HCT116 (cell line): ENCODE data around the gene SMARCA4. TPM values are rescaled to one million over a fixed set of nuclear protein-coding genes. Genes with fewer than 3 reads are reported as not detected.
A peak's percentile ranks its signal among the peaks of the same experiment; 100 is the strongest.

ENCODE experiments used
- ATAC-seq: fragments of 200-7000 bp; cut with Tn5 transposase; 2 replicates; pipeline ENCODE4 v1.9.1; 2020; ENCODE audit warnings: mild to moderate bottlenecking, moderate library complexity
- BruUV-seq: library from RNA; stranded (reverse); fragments of 400-500 nt; replicated peaks from 2 replicates; lab custom pipeline; 2021; lab: Mats Ljungman, UMichigan
- CTCF ChIA-PET: fragments of 300-600 bp; sonication (Branson Sonifier 250); formaldehyde crosslinking; loops from one replicate; lab custom pipeline; 2021; ENCODE audit warnings: antibody characterized with exemption; lab: Charles Lee
- POLR2A ChIA-PET: fragments of 300-600, 350-600 bp; sonication (Branson Sonifier 250); formaldehyde crosslinking; loops from one replicate; lab custom pipeline; 2021; ENCODE audit warnings: antibody characterized with exemption; lab: Charles Lee
- RAD21 ChIA-PET, 2 experiments: fragments of 300-600 bp; sonication (Branson Sonifier 250); formaldehyde crosslinking; loops; one replicate each; lab custom pipeline; 2023; ENCODE audit warnings: low total read pairs in 2 of 2; ENCODE audit not compliant: uncharacterized antibody in 2 of 2, unreplicated experiment in 2 of 2, low non-redundant PET in 1 of 2; lab: Charles Lee
- DNase-seq: peaks from one replicate; pipeline ENCODE4 v3.0.0-alpha.2; 2010; ENCODE audit warnings: low read depth, low spot score
- H2AFZ ChIP-seq: fragments of 200-600 bp; shearing (Covaris generic), sonication (generic); 2 replicates; pipeline ENCODE4 v1.6.1; 2017; ENCODE audit warnings: low read depth, mixed run types, mixed read lengths, antibody characterized with exemption, low read length; ENCODE audit not compliant: poor library complexity, severe bottlenecking
- H3K27ac ChIP-seq: 2 replicates; pipeline ENCODE4 v1.5.1; 2012; ENCODE audit warnings: low read depth, low read length
- H3K27me3 ChIP-seq: fragments of 200-600 bp; sonication (generic); 2 replicates; pipeline ENCODE4 v1.6.1; 2016; ENCODE audit warnings: mixed run types, low read length, mixed read lengths; ENCODE audit not compliant: insufficient read depth
- H3K36me3 ChIP-seq, 2 experiments: fragments of 200-500 bp in 1 of 2; fragments of 200-600 bp in 1 of 2; sonication (Bioruptor generic) in 1 of 2; sonication (generic) in 1 of 2; 2 replicates each; pipeline versions ENCODE4 v1.5.1 to v1.6.1; 2014 to 2016; ENCODE audit warnings: low read length in 2 of 2, inconsistent platforms in 1 of 2, mixed read lengths in 1 of 2, mixed run types in 1 of 2; ENCODE audit not compliant: insufficient read depth in 2 of 2, control insufficient read depth in 1 of 2
- H3K4me1 ChIP-seq, 2 experiments: fragments of 200-600 bp in 1 of 2; sonication (generic) in 1 of 2; 2 replicates each; pipeline versions ENCODE4 v1.5.1 to v1.6.1; 2012 to 2017; ENCODE audit warnings: low read length in 2 of 2, inconsistent platforms in 1 of 2, mild to moderate bottlenecking in 1 of 2, mixed read lengths in 1 of 2, mixed run types in 1 of 2, moderate library complexity in 1 of 2; ENCODE audit not compliant: insufficient read depth in 2 of 2, control insufficient read depth in 1 of 2
- H3K4me2 ChIP-seq: fragments of 200-600 bp; sonication (generic); 2 replicates; pipeline ENCODE4 v1.6.1; 2017; ENCODE audit warnings: mixed run types, low read length, mixed read lengths
- H3K4me3 ChIP-seq, 2 experiments: fragments of 200-600 bp in 1 of 2; sonication (generic) in 1 of 2; replicated peaks in 1 of 2; 2 replicates each; pipeline ENCODE4 v1.5.1; 2011 to 2016; ENCODE audit warnings: low read length in 2 of 2, control low read depth in 1 of 2, low read depth in 1 of 2, mild to moderate bottlenecking in 1 of 2, mixed read lengths in 1 of 2, mixed run types in 1 of 2
- H3K79me2 ChIP-seq: fragments of 200-600 bp; sonication (generic); 2 replicates; pipeline ENCODE4 v1.6.1; 2017; ENCODE audit warnings: mild to moderate bottlenecking, mixed run types, low read length, moderate library complexity, mixed read lengths; ENCODE audit not compliant: insufficient read depth
- H3K9ac ChIP-seq: fragments of 200-600 bp; sonication (generic); 2 replicates; pipeline ENCODE4 v1.6.1; 2016; ENCODE audit warnings: low read length, mixed read lengths
- H3K9me2 ChIP-seq: fragments of 200-600 bp; sonication (generic), shearing (Covaris generic); 2 replicates; pipeline ENCODE4 v1.6.1; 2017; ENCODE audit warnings: mixed run types, mild to moderate bottlenecking, moderate library complexity; ENCODE audit not compliant: insufficient read depth
- H3K9me3 ChIP-seq, 2 experiments: fragments of 200-500 bp in 1 of 2; fragments of 200-600 bp in 1 of 2; sonication (Bioruptor generic) in 1 of 2; sonication (generic) in 1 of 2; 2 replicates each; pipeline ENCODE4 v1.6.1; 2014 to 2017; ENCODE audit warnings: low read length in 2 of 2, mixed read lengths in 2 of 2, inconsistent platforms in 1 of 2, low read depth in 1 of 2, mild to moderate bottlenecking in 1 of 2, mixed run types in 1 of 2, moderate library complexity in 1 of 2; ENCODE audit not compliant: control insufficient read depth in 1 of 2, insufficient read depth in 1 of 2
- H4K20me1 ChIP-seq: fragments of 200-600 bp; sonication (generic), shearing (Covaris generic); 2 replicates; pipeline ENCODE4 v1.6.1; 2017; ENCODE audit warnings: mixed run types, mild to moderate bottlenecking, moderate library complexity; ENCODE audit not compliant: insufficient read depth
- ATF3 ChIP-seq: IDR thresholded peaks from 2 replicates; pipeline ENCODE4 v1.6.1; 2012
- CBX3 ChIP-seq: IDR thresholded peaks from 2 replicates; pipeline ENCODE4 v1.6.1; 2012; ENCODE audit warnings: low read depth
- CEBPB ChIP-seq: IDR thresholded peaks from 2 replicates; pipeline ENCODE4 v1.6.1; 2012; ENCODE audit warnings: low read depth
- CTCF ChIP-seq, 3 experiments: fragments of 200-600 bp in 1 of 3; sonication (generic) in 1 of 3; IDR thresholded peaks in 2 of 3; conservative IDR thresholded peaks in 1 of 3; 2 replicates each; pipeline ENCODE4 v1.5.1; 2012 to 2017; ENCODE audit warnings: low read depth in 2 of 3, low read length in 2 of 3, antibody characterized with exemption in 1 of 3, borderline replicate concordance in 1 of 3, control low read depth in 1 of 3, mild to moderate bottlenecking in 1 of 3, mixed read lengths in 1 of 3, mixed run types in 1 of 3, moderate library complexity in 1 of 3; ENCODE audit not compliant: insufficient read depth in 1 of 3
- EGR1 ChIP-seq: IDR thresholded peaks from 2 replicates; pipeline ENCODE4 v1.6.1; 2012; ENCODE audit warnings: low read depth
- JUND ChIP-seq: IDR thresholded peaks from 2 replicates; pipeline ENCODE4 v1.6.1; 2012
- POLR2AphosphoS5 ChIP-seq: IDR thresholded peaks from 2 replicates; pipeline ENCODE4 v1.6.1; 2011; ENCODE audit warnings: mild to moderate bottlenecking, low read depth, low read length, moderate library complexity
- SIN3A ChIP-seq: IDR thresholded peaks from 2 replicates; pipeline ENCODE4 v1.6.1; 2012; ENCODE audit warnings: low read depth
- intact Hi-C: fragments of 100-400 bp; cut with micrococcal nuclease; formaldehyde crosslinking; loops from 2 replicates; pipeline ENCODE4 v1.10.0; 2022
- total RNA-seq: library from RNA; stranded (reverse); gene quantifications from one replicate; pipeline ENCODE4 v1.2.1, GENCODE V29; 2021; ENCODE audit not compliant: unreplicated experiment

The SMARCA4 gene
- total RNA-seq, 1 experiment from 2014 or later, result 116 TPM

GRCh38 chr19:11091703-11092153, 130.9 kb downstream of the SMARCA4 start (continued):
- TF ChIP-seq CTCF (IDR thresholded peaks at IDR 0.05 in 2 of 3, conservative IDR thresholded peaks at IDR 0.05 in 1 of 3; ENCODE audit: borderline replicate concordance in 1 of 3, insufficient read depth in 1 of 3, low read depth in 2 of 3, low read length in 2 of 3), result no peak
- no peak; the same call in 1 of the 2 replicates for TF ChIP-seq CEBPB
- peak; percentile 84 for TF ChIP-seq JUND

GRCh38 chr19:11092181-11092538, 131.3 kb downstream of the SMARCA4 start:
- POLR2A ChIA-PET, result no interaction called here
- no peaks in the 10 kb centered on the region for H3K27me3 ChIP-seq
- H3K9me2 ChIP-seq, result no peaks in the 10 kb centered on the region
- peak overlapping the region; percentile 91 for H3K27ac ChIP-seq
- TF ChIP-seq POLR2AphosphoS5 (0 out of 2 replicates have a peak, but pooled peaks have one; percentile 1), CBX3 (no peak; the same call in 1 of the 2 replicates), CEBPB (no peak), ATF3 (no peak), SIN3A (no peak), EGR1 (no peak)
- TF ChIP-seq, all 23 proteins: peak for 1
- ChIA-PET RAD21 (no interaction called here), CTCF (interaction anchor here (1.0 kb wide), 1 partner anchor 56 kb away, joined by 4 read pairs; no protein-coding TSS in a partner anchor)
- peaks cover 4 to 27% of the 10 kb centered on the region in 2 experiments; a peak in 2 of 4 replicates for H3K36me3 ChIP-seq
- no peaks in the 10 kb centered on the region for H3K9me3 ChIP-seq
- H3K9ac ChIP-seq, result peak overlapping the region; percentile 99
- no peak overlapping the region for H2AFZ ChIP-seq
- no peak for ATAC-seq
- intact Hi-C loops, result no loop called here
- DNase-seq, result peak; percentile 56
- H3K79me2 ChIP-seq, result peaks cover 76% of the 10 kb centered on the region
- peak overlapping the region; percentile 97 for H3K4me2 ChIP-seq
- no TSS peak for BruUV-seq
- no peaks in the 10 kb centered on the region for H4K20me1 ChIP-seq
- H3K4me1 ChIP-seq, result peaks cover 73 to 86% of the 10 kb centered on the region in 2 experiments
- peak overlapping the region; percentile 92 to 97 for H3K4me3 ChIP-seq
